ENCODE data around the gene P2RY2. TPM values are rescaled to one million over a fixed set of nuclear protein-coding genes. Genes with fewer than 3 reads are reported as not detected.

The P2RY2 gene
- polyA plus RNA-seq, 1 of the 3 experiments (the other 2 are of a cell fraction): 0.12 TPM

DNA sequence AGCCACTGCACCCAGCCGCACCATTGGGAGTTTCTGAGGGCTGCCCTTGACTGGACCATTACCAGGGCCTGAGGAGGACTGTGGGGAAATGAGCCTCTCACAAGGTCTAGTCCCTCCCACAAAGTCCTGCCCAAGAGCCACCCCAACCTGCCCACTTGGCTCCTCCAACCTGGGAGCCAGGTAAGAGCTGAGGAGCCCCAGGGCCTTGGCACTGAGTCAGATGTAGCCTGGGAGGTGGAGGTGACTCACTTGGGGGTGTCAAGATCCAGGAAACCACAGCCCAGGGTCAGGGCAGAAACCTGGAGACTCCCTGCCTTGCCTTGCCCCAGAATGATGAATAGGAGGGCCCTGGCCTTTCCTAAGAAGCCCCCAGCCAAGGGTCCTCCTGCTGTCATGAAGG is 25.8 kb upstream of the P2RY2 start:
- H3K79me2 ChIP-seq (ENCODE audit: insufficient read depth): no peaks in the 10 kb centered on the region
- no peak for DNase-seq
- no peaks in the 10 kb centered on the region; a peak in 1 of 4 replicates for H3K4me1 ChIP-seq (ENCODE audit: control insufficient read depth in 1 of 2, insufficient read depth in 2 of 2, low read depth in 1 of 2, low read length in 1 of 2)
- H3K4me3 ChIP-seq (ENCODE audit: low read depth in 2 of 2, low read length in 1 of 2): no peak overlapping the region
- H3K9me2 ChIP-seq: no peaks in the 10 kb centered on the region
- H2AFZ ChIP-seq (ENCODE audit: low read depth): no peak overlapping the region
- no peaks in the 10 kb centered on the region for H3F3A ChIP-seq (replicated peaks; ENCODE audit: insufficient read depth)
- H4K20me1 ChIP-seq (ENCODE audit: insufficient read depth): no peaks in the 10 kb centered on the region
- ChIA-PET POLR2A (no interaction called here), CTCF (interaction anchor here (0.6 to 1.8 kb wide), 5 partner anchors 25 to 114 kb away, joined by 3 to 8 read pairs (median 4); no protein-coding TSS in a partner anchor)
- TF ChIP-seq, protein P1, sequence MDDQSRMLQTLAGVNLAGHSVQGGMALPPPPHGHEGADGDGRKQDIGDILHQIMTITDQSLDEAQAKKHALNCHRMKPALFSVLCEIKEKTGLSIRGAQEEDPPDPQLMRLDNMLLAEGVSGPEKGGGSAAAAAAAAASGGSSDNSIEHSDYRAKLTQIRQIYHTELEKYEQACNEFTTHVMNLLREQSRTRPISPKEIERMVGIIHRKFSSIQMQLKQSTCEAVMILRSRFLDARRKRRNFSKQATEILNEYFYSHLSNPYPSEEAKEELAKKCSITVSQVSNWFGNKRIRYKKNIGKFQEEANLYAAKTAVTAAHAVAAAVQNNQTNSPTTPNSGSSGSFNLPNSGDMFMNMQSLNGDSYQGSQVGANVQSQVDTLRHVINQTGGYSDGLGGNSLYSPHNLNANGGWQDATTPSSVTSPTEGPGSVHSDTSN (IDR thresholded peaks at IDR 0.05): no peak
- TF ChIP-seq RXRA (IDR thresholded peaks at IDR 0.05; ENCODE audit: borderline replicate concordance, low read depth) (no peak), SIN3A (IDR thresholded peaks at IDR 0.05; ENCODE audit: borderline replicate concordance, low read depth, low read length) (no peak), ELF1 (IDR thresholded peaks at IDR 0.05) (no peak), GATA2 (CRISPR knock-in tag; IDR thresholded peaks at IDR 0.05) (no peak), POLR2AphosphoS5 (IDR thresholded peaks at IDR 0.05; ENCODE audit: low read depth, low read length) (no peak), CHD2 (IDR thresholded peaks at IDR 0.05; ENCODE audit: low read length, partially characterized antibody) (no peak), MXI1 (IDR thresholded peaks at IDR 0.05; ENCODE audit: low read depth, low read length) (no peak), NFIC (IDR thresholded peaks at IDR 0.05; ENCODE audit: borderline replicate concordance) (no peak), JUND (IDR thresholded peaks at IDR 0.05) (no peak), MEF2A (IDR thresholded peaks at IDR 0.05; ENCODE audit: borderline replicate concordance, low read depth) (no peak), TEAD4 (IDR thresholded peaks at IDR 0.05; ENCODE audit: borderline replicate concordance, insufficient read depth) (no peak)
- TF ChIP-seq, protein P2, sequence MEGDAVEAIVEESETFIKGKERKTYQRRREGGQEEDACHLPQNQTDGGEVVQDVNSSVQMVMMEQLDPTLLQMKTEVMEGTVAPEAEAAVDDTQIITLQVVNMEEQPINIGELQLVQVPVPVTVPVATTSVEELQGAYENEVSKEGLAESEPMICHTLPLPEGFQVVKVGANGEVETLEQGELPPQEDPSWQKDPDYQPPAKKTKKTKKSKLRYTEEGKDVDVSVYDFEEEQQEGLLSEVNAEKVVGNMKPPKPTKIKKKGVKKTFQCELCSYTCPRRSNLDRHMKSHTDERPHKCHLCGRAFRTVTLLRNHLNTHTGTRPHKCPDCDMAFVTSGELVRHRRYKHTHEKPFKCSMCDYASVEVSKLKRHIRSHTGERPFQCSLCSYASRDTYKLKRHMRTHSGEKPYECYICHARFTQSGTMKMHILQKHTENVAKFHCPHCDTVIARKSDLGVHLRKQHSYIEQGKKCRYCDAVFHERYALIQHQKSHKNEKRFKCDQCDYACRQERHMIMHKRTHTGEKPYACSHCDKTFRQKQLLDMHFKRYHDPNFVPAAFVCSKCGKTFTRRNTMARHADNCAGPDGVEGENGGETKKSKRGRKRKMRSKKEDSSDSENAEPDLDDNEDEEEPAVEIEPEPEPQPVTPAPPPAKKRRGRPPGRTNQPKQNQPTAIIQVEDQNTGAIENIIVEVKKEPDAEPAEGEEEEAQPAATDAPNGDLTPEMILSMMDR (IDR thresholded peaks at IDR 0.05): no peak
- TF ChIP-seq, protein P3, sequence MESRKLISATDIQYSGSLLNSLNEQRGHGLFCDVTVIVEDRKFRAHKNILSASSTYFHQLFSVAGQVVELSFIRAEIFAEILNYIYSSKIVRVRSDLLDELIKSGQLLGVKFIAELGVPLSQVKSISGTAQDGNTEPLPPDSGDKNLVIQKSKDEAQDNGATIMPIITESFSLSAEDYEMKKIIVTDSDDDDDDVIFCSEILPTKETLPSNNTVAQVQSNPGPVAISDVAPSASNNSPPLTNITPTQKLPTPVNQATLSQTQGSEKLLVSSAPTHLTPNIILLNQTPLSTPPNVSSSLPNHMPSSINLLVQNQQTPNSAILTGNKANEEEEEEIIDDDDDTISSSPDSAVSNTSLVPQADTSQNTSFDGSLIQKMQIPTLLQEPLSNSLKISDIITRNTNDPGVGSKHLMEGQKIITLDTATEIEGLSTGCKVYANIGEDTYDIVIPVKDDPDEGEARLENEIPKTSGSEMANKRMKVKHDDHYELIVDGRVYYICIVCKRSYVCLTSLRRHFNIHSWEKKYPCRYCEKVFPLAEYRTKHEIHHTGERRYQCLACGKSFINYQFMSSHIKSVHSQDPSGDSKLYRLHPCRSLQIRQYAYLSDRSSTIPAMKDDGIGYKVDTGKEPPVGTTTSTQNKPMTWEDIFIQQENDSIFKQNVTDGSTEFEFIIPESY (IDR thresholded peaks at IDR 0.05; ENCODE audit: borderline replicate concordance, low read depth): no peak
- WGBS (ENCODE audit: low lambda C conversion rate): 100% methylated on average over 1 of the region's 1 CpG
- H3K36me3 ChIP-seq (replicated peaks in 1 of 2; ENCODE audit: control insufficient read depth in 1 of 2, insufficient read depth in 2 of 2, low read length in 1 of 2): no peaks in the 10 kb centered on the region
- H3K27ac ChIP-seq (ENCODE audit: low read depth in 2 of 2, low read length in 1 of 2): no peak overlapping the region
- no peaks in the 10 kb centered on the region for H3K9me3 ChIP-seq
- no peak overlapping the region for H3K4me2 ChIP-seq
- no peaks in the 10 kb centered on the region for H3K27me3 ChIP-seq (ENCODE audit: insufficient read depth)
- no peak overlapping the region for H3K9ac ChIP-seq
